GM18951 (cell line): ENCODE data around the gene PRDX5.

Source experiments
- POLR2A ChIP-seq: IDR thresholded peaks from 4 replicates; pipeline ENCODE4 v1.6.1; 2011; ENCODE audit warnings: mild to moderate bottlenecking; ENCODE audit not compliant: insufficient read length, insufficient read depth; ENCODE audit errors: extremely low read depth
- in situ Hi-C: fragments of 300-500 bp; cut with MboI; formaldehyde crosslinking; loops from one replicate; pipeline ENCODE4 v1.12.0; 2022; ENCODE audit warnings: low sequenced_read_pairs, mixed read lengths, inconsistent platforms; ENCODE audit not compliant: unreplicated experiment

PRDX5 gene

GRCh38 chr11:64284962-64285884 is 32.7 kb upstream of the PRDX5 start, which contains the start of gene GPR137:
GPR137 (plus strand) TSS chr11:64285848; CDS start chr11:64286525, 677 bp downstream.
- in situ Hi-C loops: no loop called here
- peak; percentile 55 for TF ChIP-seq POLR2A

GRCh38 chr11:64285885-64286800 is 31.8 kb upstream of the PRDX5 start:
- no peak for TF ChIP-seq POLR2A
- in situ Hi-C loops: no loop called here

GRCh38 chr11:64286801-64287159 is 31.1 kb upstream of the PRDX5 start:
- no peak for TF ChIP-seq POLR2A
- in situ Hi-C loops: no loop called here

GRCh38 chr11:64287676-64288352 is 30.1 kb upstream of the PRDX5 start:
- in situ Hi-C loops: no loop called here
- no peak for TF ChIP-seq POLR2A

- no peak for TF ChIP-seq POLR2A
- in situ Hi-C loops: no loop called here
Observed at GRCh38 chr11:64288353-64288750, 29.6 kb upstream of the PRDX5 start.

GRCh38 chr11:64289002-64289564 is 28.8 kb upstream of the PRDX5 start:
- in situ Hi-C loops: no loop called here
- TF ChIP-seq POLR2A: no peak

- in situ Hi-C loops: no loop called here
- TF ChIP-seq POLR2A: no peak
Observed at GRCh38 chr11:64290352-64291261, 27.3 kb upstream of the PRDX5 start.

- in situ Hi-C loops: no loop called here
- TF ChIP-seq POLR2A: no peak
Observed at GRCh38 chr11:64291262-64291751, 26.6 kb upstream of the PRDX5 start, which contains the start of gene KCNK4. KCNK4 (plus strand) TSS chr11:64291302; CDS start chr11:64293019, 1,717 bp downstream.

GRCh38 chr11:64291752-64292459 is 26.0 kb upstream of the PRDX5 start:
- TF ChIP-seq POLR2A: no peak
- in situ Hi-C loops: no loop called here

GRCh38 chr11:64292460-64293254 is 25.3 kb upstream of the PRDX5 start:
- TF ChIP-seq POLR2A: no peak
- in situ Hi-C loops: no loop called here

- no peak for TF ChIP-seq POLR2A
- in situ Hi-C loops: loop anchor here (5.0 kb wide), 1 partner anchor 92 kb away; no protein-coding TSS in a partner anchor
Observed at GRCh38 chr11:64294774-64295173, 23.1 kb upstream of the PRDX5 start.
